GM12872 (cell line): ENCODE results near the gene NCOR1.

Source experiments
- TF ChIP-seq, protein P1 (sequence below): IDR thresholded peaks from 3 replicates; pipeline ENCODE4 v1.5.1; 2011; ENCODE audit warnings: low read depth, mild to moderate bottlenecking, low read length, moderate library complexity; ENCODE audit not compliant: insufficient read depth

Gene NCOR1

GRCh38 chr17:16080366-16080765 lies 135.0 kb downstream of the NCOR1 start:
- TF ChIP-seq, protein P1, sequence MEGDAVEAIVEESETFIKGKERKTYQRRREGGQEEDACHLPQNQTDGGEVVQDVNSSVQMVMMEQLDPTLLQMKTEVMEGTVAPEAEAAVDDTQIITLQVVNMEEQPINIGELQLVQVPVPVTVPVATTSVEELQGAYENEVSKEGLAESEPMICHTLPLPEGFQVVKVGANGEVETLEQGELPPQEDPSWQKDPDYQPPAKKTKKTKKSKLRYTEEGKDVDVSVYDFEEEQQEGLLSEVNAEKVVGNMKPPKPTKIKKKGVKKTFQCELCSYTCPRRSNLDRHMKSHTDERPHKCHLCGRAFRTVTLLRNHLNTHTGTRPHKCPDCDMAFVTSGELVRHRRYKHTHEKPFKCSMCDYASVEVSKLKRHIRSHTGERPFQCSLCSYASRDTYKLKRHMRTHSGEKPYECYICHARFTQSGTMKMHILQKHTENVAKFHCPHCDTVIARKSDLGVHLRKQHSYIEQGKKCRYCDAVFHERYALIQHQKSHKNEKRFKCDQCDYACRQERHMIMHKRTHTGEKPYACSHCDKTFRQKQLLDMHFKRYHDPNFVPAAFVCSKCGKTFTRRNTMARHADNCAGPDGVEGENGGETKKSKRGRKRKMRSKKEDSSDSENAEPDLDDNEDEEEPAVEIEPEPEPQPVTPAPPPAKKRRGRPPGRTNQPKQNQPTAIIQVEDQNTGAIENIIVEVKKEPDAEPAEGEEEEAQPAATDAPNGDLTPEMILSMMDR, result no peak

GRCh38 chr17:16075949-16076348 lies 139.4 kb downstream of the NCOR1 start:
- TF ChIP-seq, protein P1, result no peak

GRCh38 chr17:16074423-16074822 lies 140.9 kb downstream of the NCOR1 start:
- TF ChIP-seq, protein P1, result no peak

- TF ChIP-seq, protein P1, result no peak
Measured at GRCh38 chr17:16073845-16074244, 141.5 kb downstream of the NCOR1 start.

DNA sequence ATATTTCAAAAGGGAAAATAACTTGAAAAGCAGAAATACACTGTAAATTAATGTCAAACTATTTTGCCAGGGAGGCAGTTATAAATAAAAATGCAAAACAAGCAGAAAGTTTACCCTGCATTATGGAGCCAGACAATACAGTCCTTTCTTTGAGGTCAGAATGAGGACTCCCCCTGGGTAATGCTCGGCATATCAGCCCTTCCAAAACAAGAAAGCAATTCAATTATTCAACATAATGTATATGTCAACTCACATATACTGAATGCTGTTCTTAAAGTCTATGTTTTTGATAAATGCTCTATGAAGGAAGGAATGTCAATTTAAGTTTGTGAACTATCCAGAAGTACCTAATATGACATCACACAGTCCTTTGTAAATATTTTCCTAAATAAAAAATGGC lies 143.3 kb downstream of the NCOR1 start:
- TF ChIP-seq, protein P1, result no peak

GRCh38 chr17:16068323-16068722 lies 147.0 kb downstream of the NCOR1 start:
- TF ChIP-seq, protein P1, result no peak

GRCh38 chr17:16066125-16066524 lies 149.2 kb downstream of the NCOR1 start:
- TF ChIP-seq, protein P1, result no peak

GRCh38 chr17:16061631-16062030 lies 153.7 kb downstream of the NCOR1 start:
- TF ChIP-seq, protein P1, result no peak
